ENCODE measurements around the gene ZDHHC23.

- TF ChIP-seq, protein P1, sequence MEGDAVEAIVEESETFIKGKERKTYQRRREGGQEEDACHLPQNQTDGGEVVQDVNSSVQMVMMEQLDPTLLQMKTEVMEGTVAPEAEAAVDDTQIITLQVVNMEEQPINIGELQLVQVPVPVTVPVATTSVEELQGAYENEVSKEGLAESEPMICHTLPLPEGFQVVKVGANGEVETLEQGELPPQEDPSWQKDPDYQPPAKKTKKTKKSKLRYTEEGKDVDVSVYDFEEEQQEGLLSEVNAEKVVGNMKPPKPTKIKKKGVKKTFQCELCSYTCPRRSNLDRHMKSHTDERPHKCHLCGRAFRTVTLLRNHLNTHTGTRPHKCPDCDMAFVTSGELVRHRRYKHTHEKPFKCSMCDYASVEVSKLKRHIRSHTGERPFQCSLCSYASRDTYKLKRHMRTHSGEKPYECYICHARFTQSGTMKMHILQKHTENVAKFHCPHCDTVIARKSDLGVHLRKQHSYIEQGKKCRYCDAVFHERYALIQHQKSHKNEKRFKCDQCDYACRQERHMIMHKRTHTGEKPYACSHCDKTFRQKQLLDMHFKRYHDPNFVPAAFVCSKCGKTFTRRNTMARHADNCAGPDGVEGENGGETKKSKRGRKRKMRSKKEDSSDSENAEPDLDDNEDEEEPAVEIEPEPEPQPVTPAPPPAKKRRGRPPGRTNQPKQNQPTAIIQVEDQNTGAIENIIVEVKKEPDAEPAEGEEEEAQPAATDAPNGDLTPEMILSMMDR (IDR thresholded peaks at IDR 0.05; ENCODE audit: poor library complexity) = no peak
- TF ChIP-seq EZH2 (IDR thresholded peaks at IDR 0.05; ENCODE audit: borderline replicate concordance) = no peak
Observed at GRCh38 chr3:113954091-113954685, 6.4 kb downstream of the ZDHHC23 start.

Data from hepatocyte (in vitro differentiated cells).